ENCODE results near the gene IQSEC1. TPM values are rescaled to one million over a fixed set of nuclear protein-coding genes. Genes with fewer than 3 reads are reported as not detected.

IQSEC1 gene
- total RNA-seq, 4 donors from 2014 or later = 31.9 to 35.8 (median 34.8) TPM

DNA sequence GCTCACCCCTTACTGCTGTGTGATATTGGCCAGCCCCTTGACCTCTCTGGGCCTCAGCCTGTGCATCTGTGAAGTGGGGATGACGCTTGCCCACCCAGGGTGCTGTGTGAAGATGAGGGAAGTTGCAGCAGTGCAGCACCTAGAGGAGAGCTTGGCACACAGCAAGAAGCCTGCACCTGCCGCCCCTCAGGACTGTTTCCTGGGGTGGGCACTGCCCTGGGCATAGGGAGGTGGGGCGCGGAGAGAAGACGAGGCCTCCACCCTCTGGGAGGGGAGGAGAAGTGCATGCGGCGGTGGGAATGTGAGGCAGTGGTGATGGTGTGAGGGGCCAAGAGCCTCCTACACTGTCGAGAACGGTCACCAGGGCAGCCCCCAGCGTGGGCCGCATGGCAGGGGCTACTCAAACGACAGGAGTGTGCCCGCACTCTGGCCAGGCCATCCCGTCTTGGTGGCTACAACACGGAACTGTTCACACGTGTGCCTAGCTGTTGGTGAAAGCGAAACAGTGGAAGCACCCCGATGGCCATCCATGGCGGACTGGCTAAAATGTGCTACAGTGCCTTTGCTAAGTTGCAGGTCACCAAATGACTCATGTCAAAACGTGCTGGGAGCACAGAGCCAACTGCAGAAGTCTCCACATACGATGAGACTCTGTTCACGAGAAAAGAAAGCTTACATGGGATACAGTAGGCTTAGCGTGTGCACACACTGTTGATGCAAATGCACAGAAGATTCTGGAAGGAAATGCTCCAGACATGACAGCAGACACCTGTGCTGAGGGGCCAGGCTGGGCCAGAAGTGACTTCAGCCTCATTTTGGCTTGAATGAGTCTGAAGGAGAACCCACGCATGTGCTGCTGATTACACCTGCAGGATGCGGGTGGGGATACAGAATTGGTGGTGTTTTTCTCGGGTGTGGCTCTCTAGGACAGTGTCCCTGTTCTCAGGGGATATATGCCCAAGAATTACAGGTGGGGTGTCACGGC lies 40.4 kb upstream of the IQSEC1 start:
- WGBS, 2 donors = 71 to 75% methylated on average over 26 to 27 of the region's 27 CpGs
- no peak overlapping the region for H3K4me3 ChIP-seq (ENCODE audit: low read depth, poor library complexity, severe bottlenecking)
- TF ChIP-seq CTCF (IDR thresholded peaks at IDR 0.05) (no peak), POLR2A (IDR thresholded peaks at IDR 0.05) (no peak)
- peak in 1 of 2 donors; percentile 70 for DNase-seq (ENCODE audit: low spot score in 2 of 2)
- intact Hi-C loops (cut with DNase I; ENCODE audit: low total_unique reads) = no loop called here

- 62 to 63% methylated on average over 16 of the region's 16 CpGs for WGBS, 2 donors
- TF ChIP-seq POLR2A (IDR thresholded peaks at IDR 0.05) = no peak
- no peak for TF ChIP-seq CTCF (IDR thresholded peaks at IDR 0.05)
- DNase-seq (ENCODE audit: low spot score in 2 of 2) = peak in 1 of 2 donors; percentile 72
- H3K4me3 ChIP-seq (ENCODE audit: low read depth, poor library complexity, severe bottlenecking) = no peak overlapping the region
- intact Hi-C loops (cut with DNase I; ENCODE audit: low total_unique reads) = no loop called here
Observed at GRCh38 chr3:13112521-13113345, 39.5 kb upstream of the IQSEC1 start.

DNA sequence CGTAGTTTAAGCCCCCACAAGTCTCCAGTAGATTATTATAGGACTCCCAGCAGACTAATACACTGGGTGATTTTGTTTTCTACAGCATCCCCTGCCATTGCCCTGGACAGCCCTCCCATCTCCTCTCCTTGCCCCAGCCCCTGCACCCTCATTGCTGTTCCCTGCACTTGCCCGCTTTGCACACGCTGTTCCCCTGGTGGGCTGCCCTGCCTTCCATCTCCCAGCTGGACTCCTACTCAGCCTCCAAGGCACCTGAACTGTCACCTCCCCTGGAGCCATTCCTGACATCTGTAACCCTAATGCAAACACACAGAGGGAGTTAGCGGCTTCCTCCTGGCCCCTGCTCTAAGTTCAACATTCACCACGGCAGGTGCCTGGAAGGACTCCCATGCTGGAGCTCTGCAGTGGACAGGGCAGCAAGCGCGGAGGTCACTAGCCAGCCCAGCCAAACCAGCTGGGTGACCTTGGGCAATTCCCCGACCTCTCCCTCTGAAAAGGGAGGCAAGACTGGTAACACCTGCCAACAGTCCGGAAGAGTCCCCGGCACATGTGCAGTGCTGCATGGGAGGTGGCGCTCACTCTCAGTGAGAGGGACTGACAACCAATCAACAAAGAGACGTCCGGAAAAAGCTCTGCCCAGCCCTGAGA lies 38.8 kb upstream of the IQSEC1 start:
- intact Hi-C loops (cut with DNase I; ENCODE audit: low total_unique reads) = no loop called here
- TF ChIP-seq CTCF (IDR thresholded peaks at IDR 0.05) = no peak
- no peak for TF ChIP-seq POLR2A (IDR thresholded peaks at IDR 0.05)
- no peak overlapping the region for H3K4me3 ChIP-seq (ENCODE audit: low read depth, poor library complexity, severe bottlenecking)
- WGBS, 2 donors = 61 to 63% methylated on average over 10 to 13 of the region's 13 CpGs
- DNase-seq (ENCODE audit: low spot score in 2 of 2) = no peak

DNA sequence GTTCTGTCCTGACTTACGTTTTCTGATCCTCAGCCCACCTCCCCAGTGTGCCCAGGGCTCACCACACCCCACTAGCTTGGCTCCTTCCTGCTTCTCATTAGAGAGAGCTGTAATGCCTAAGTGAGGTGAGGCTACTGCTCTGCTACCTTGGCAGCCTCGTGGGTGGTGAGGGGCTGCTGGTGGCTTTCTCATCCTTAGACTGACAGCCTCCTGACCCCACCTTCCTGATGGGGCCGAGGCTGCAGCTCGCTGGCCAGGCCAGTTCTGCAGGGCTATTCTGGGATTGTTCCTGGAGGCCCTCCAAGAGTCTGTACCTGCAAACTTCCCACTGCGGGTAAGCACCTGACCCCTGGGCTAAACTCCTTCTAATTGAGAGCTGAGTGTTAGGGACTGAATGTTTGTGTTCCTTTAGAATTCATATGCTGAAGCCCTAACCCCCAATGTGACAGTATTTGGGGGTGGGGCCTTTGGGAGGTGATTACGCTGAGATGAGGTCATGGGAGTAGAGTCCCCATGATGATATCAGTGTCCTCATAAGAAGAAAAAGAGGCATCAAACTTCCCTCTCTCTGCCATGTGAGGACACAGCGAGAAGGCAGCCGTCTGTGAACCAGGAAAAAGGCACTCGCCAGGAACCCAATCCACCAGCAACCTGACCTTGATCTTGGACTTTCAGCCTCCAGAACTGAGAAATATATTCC lies 38.1 kb upstream of the IQSEC1 start:
- WGBS, 2 donors = 40 to 43% methylated on average over 9 of the region's 9 CpGs
- no peak overlapping the region for H3K4me3 ChIP-seq (ENCODE audit: low read depth, poor library complexity, severe bottlenecking)
- no peak for DNase-seq (ENCODE audit: low spot score in 2 of 2)
- intact Hi-C loops (cut with DNase I; ENCODE audit: low total_unique reads) = no loop called here
- TF ChIP-seq CTCF (IDR thresholded peaks at IDR 0.05) (no peak), POLR2A (IDR thresholded peaks at IDR 0.05) (no peak)

- intact Hi-C loops (cut with DNase I; ENCODE audit: low total_unique reads) = no loop called here
- TF ChIP-seq CTCF (IDR thresholded peaks at IDR 0.05) (no peak), POLR2A (IDR thresholded peaks at IDR 0.05) (no peak)
- no peak overlapping the region for H3K4me3 ChIP-seq (ENCODE audit: low read depth, poor library complexity, severe bottlenecking)
- 14 to 25% methylated on average over 8 of the region's 8 CpGs for WGBS, 2 donors
- no peak for DNase-seq (ENCODE audit: low spot score in 2 of 2)
Observed at GRCh38 chr3:13110678-13111116, 37.5 kb upstream of the IQSEC1 start.

Measured in lower leg skin (tissue), 4 donors.